HG02588 (cell line): Measurements from ENCODE around the gene DAPK2.

Experiments used
- ATAC-seq: cut with Tn5 transposase; IDR thresholded peaks from one replicate; pipeline ENCODE4 v1.9.1; 2021; ENCODE audit warnings: mild to moderate bottlenecking, moderate library complexity; ENCODE audit not compliant: unreplicated experiment

Gene DAPK2

GRCh38 chr15:63879211-63879610, 167.1 kb downstream of the DAPK2 start:
- no peak for ATAC-seq

GRCh38 chr15:63877713-63878271, 168.5 kb downstream of the DAPK2 start:
- ATAC-seq, result no peak

DNA sequence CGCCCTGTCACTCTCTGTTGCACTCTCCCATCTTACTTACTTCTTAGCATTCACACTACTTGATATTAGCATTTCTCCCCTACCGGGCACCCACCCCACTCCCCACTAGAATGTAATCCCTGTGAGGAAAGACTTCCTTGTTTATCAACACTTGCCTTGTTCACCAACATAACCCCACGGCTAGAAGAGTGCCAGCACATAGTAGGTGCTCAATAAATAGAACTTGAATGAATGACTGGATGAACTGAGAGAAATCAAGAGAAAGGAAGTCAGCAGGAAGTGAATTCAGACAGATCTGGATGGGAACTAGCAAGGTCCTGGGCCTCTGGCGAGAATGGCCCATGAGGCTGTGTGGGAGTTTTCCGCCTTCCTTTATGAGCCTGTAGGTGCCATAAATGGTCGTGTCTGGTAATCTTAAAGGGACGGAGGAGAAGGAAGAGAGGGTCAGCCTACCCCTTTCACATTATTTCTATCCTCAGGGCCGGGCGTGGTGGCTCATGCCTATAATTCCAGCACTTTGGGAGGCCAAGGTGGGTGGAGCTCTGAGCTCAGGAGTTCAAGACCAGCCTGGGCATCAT, 170.1 kb downstream of the DAPK2 start:
- ATAC-seq, result no peak

- ATAC-seq, result no peak
These were observed 171.7 kb downstream of the DAPK2 start for GRCh38 chr15:63874616-63875015.

- no peak for ATAC-seq
These were observed 173.3 kb downstream of the DAPK2 start for GRCh38 chr15:63872759-63873510.

GRCh38 chr15:63870487-63871209, 175.6 kb downstream of the DAPK2 start:
- ATAC-seq, result no peak

DNA sequence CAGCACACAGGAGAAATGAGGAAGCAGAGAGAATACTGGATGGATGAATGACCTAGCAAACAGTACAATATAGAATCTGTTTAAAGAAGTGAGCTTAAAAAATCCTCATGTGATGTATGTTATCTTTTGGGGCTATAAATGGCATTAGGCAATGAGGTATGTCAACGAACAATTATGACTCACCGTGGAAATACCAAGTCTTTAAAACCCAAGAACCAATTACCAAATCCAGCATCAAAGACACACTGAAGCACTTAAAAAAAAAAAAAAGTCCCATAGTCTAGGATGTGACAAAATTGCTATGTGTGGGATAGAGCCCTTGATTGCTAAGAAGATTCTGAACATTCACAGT, 176.3 kb downstream of the DAPK2 start:
- no peak for ATAC-seq

DNA sequence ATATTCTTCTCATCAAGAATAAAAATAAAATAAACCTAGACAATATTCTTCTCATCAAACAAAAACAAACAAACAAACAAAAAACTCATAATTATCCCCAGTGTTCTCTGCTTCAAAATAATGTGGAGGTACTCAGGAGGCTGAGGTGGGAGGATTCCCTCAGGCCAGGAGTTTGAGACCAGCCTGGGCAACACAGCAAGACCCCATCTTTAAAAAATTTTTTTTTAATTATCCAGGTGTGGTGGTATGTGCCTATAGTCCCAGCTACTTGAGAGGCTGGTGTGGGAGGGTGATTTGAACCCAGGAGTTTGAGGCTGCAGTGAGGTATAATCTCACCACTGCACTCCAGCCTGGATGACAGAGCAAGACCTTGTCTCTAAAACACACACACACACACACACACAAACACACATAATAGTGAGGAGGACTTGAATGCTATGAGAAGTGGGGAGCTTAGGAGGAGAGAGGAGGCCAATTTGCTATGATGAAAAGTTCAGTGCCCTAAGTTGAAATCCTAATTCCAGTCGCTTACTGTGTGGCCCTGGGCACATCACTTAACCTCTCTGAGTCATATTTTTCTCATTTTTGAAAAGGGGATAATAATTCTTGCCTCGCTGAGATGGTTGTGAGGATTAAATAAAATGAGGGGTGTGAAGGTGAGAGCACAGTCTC, 176.8 kb downstream of the DAPK2 start:
- ATAC-seq, result no peak

GRCh38 chr15:63864186-63864585, 182.1 kb downstream of the DAPK2 start:
- no peak for ATAC-seq

DNA sequence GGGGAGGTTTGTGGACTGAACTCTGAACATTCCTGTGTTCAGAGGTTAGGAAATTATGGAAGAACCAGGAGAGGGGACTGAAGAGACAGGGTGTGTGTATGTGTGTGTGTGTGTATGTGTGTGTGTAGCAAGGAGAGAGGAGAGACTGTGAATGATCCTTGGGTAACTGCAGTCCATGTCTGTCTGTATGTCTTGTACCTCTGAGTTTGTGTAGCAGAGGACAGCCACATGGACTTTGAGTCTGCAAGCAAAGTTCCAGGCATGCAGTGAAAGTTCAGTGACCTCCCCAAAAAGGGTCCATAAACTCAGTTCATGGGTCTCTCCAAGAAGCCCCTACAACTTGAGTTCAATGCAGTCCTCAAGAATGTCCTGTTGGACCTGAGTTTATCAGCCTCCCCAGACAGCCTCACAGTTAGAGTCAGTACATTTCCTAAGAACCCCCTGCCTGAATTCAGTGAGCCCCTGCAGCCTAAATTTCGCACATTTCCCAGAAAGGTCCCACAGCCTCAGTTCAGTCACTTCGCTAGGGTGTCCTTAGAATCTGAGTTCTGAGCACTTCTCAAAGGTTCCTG, 184.3 kb downstream of the DAPK2 start:
- no peak for ATAC-seq

- no peak for ATAC-seq
These were observed 185.7 kb downstream of the DAPK2 start for GRCh38 chr15:63860555-63860954.

DNA sequence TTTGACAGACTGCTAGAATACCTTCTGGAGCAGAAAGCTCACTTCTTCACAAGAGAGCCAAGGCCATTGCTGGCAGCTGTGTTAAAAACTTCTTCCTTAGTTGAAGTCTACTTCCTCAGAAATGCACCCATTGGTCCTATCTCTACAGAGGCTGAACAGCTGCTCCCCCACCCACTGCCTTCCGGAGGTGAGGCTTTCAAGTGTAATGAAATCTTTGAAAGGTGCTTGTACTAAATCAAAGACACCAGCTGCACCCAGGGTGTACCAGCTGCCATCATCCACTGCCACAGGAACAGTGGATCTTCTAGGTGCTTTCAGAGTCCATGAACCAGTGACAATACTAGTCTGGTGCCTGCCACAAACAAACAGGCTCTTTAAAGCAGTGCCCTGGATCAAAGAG, 186.1 kb downstream of the DAPK2 start:
- no peak for ATAC-seq

DNA sequence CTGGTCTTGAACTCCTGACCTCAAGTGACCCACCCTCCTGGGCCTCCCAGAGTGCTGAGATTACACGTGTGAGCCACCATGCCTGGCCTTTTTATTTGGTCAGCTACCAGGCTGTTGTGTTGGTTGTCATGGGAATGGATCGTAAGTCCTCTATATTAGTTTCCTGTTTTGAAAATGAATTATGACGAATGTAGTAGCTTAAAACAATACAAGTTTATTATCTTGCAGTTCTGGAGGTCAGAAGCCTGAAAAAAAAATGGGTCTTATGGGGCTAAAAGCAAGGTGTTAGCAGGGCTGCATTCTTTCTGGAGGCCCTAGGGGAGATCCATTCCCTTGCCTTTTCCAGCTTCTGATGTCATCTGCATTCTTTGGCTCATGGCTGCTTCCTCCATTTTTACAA, 187.4 kb downstream of the DAPK2 start:
- ATAC-seq, result no peak

- no peak for ATAC-seq
These were observed 187.8 kb downstream of the DAPK2 start for GRCh38 chr15:63858448-63858847.

GRCh38 chr15:63857461-63857856, 188.8 kb downstream of the DAPK2 start:
- no peak for ATAC-seq
